Vagina (tissue), 2 donors: ENCODE data around the gene MORC2.
A peak's percentile ranks its signal among the peaks of the same experiment; 100 is the strongest.

Experiments
- POLR2AphosphoS5 ChIP-seq, 2 donors: sonication (generic); formaldehyde crosslinking; IDR thresholded peaks; one replicate each; pipeline ENCODE4 v1.9.0; 2017; ENCODE audit warnings: antibody characterized with exemption in 2 of 2, mild to moderate bottlenecking in 2 of 2, low read depth in 1 of 2; ENCODE audit not compliant: insufficient read depth in 1 of 2
- TF ChIP-seq, protein P1 (sequence below), 3 experiments: fragments of 450-650 bp in 2 of 3; fragments of 200-600 bp in 1 of 3; sonication (generic) in 1 of 3; IDR thresholded peaks; one replicate each; pipeline ENCODE4 v1.5.1; 2017 to 2019; ENCODE audit warnings: antibody characterized with exemption in 3 of 3, mild to moderate bottlenecking in 2 of 3, moderate library complexity in 2 of 3

DNA sequence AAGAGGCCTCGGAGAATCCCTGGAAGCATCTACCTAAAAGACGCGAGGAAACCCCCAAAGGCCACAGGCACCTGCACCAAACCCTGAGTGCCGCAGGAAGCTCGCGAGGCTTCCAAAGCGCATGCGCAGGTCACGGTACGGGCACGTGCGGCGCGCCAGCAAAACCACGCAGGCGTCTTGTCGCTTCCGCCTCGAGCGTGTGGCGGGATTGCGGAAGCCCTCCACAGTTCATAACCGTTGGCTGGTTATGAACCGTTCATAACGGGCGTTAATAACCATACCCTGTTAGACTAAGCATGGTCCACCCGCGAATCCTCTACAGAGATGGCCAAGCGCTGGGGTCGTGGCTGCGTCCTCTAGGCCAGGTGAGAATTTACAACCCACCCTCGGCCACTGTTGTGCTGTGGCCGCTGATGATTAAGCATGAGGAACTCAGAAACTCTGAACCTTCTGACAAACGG lies 46.4 kb downstream of the MORC2 start:
- TF ChIP-seq, protein P1, sequence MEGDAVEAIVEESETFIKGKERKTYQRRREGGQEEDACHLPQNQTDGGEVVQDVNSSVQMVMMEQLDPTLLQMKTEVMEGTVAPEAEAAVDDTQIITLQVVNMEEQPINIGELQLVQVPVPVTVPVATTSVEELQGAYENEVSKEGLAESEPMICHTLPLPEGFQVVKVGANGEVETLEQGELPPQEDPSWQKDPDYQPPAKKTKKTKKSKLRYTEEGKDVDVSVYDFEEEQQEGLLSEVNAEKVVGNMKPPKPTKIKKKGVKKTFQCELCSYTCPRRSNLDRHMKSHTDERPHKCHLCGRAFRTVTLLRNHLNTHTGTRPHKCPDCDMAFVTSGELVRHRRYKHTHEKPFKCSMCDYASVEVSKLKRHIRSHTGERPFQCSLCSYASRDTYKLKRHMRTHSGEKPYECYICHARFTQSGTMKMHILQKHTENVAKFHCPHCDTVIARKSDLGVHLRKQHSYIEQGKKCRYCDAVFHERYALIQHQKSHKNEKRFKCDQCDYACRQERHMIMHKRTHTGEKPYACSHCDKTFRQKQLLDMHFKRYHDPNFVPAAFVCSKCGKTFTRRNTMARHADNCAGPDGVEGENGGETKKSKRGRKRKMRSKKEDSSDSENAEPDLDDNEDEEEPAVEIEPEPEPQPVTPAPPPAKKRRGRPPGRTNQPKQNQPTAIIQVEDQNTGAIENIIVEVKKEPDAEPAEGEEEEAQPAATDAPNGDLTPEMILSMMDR (IDR thresholded peaks at IDR 0.05), result no peak
- TF ChIP-seq POLR2AphosphoS5 (IDR thresholded peaks at IDR 0.05; ENCODE audit: insufficient read depth in 1 of 2, low read depth in 1 of 2), result peak; percentile 52 to 58
